CD4-positive, alpha-beta T cell treated with Interleukin-15 for 4 hours (primary cell): ENCODE results near the gene HRH1.
"Not testable (repeated sequence)": the region's sequence is repeated elsewhere in the genome, so short reads cannot be mapped to it uniquely, and the experiment has no call there.

Experiments used
- DNase-seq: peaks from one replicate; pipeline ENCODE4 v3.0.0-alpha.2; 2020; ENCODE audit warnings: low spot score

Gene HRH1

GRCh38 chr3:11154036-11154952 lies at the start of gene HRH1:
Gene HRH1, plus strand, starts transcription at chr3:11154493. Its CDS starts 104,545 bp downstream, at chr3:11259038.
- DNase-seq = no peak

GRCh38 chr3:11113316-11113715 lies 41.0 kb upstream of the HRH1 start:
- not testable (repeated sequence) for DNase-seq

- DNase-seq = no peak
Observed at GRCh38 chr3:11115548-11115947, 38.7 kb upstream of the HRH1 start.

- no peak for DNase-seq
Observed at GRCh38 chr3:11116336-11117059, 37.8 kb upstream of the HRH1 start.

GRCh38 chr3:11117591-11117990 lies 36.7 kb upstream of the HRH1 start:
- no peak for DNase-seq

GRCh38 chr3:11118181-11118682 lies 36.1 kb upstream of the HRH1 start:
- DNase-seq = no peak

GRCh38 chr3:11120091-11120805 lies 34.0 kb upstream of the HRH1 start:
- DNase-seq = no peak

GRCh38 chr3:11126653-11127052 lies 27.6 kb upstream of the HRH1 start:
- DNase-seq = no peak

GRCh38 chr3:11128682-11129632 lies 25.3 kb upstream of the HRH1 start:
- DNase-seq = no peak

- DNase-seq = no peak
Observed at GRCh38 chr3:11130385-11130784, 23.9 kb upstream of the HRH1 start.

GRCh38 chr3:11131371-11131770 lies 22.9 kb upstream of the HRH1 start:
- no peak for DNase-seq

- DNase-seq = not testable (repeated sequence)
Observed at GRCh38 chr3:11131886-11132285, 22.4 kb upstream of the HRH1 start.

GRCh38 chr3:11132861-11133260 lies 21.4 kb upstream of the HRH1 start:
- no peak for DNase-seq

- no peak for DNase-seq
Observed at GRCh38 chr3:11134794-11135193, 19.5 kb upstream of the HRH1 start.

- DNase-seq = no peak
Observed at GRCh38 chr3:11136116-11136515, 18.2 kb upstream of the HRH1 start.

GRCh38 chr3:11136830-11137626 lies 17.3 kb upstream of the HRH1 start:
- no peak for DNase-seq

- DNase-seq = no peak
Observed at GRCh38 chr3:11137627-11137959, 16.7 kb upstream of the HRH1 start.

- no peak for DNase-seq
Observed at GRCh38 chr3:11138371-11138770, 15.9 kb upstream of the HRH1 start.

- DNase-seq = peak; percentile 9
Observed at GRCh38 chr3:11140030-11140712, 14.1 kb upstream of the HRH1 start.

GRCh38 chr3:11140713-11141104 lies 13.6 kb upstream of the HRH1 start:
- no peak for DNase-seq
